ENCODE results near the gene KRTAP9-7. TPM values are rescaled to one million over a fixed set of nuclear protein-coding genes. Genes with fewer than 3 reads are reported as not detected.
"Not testable (repeated sequence)": the region's sequence is repeated elsewhere in the genome, so short reads cannot be mapped to it uniquely, and the experiment has no call there.

The KRTAP9-7 gene, protein sequence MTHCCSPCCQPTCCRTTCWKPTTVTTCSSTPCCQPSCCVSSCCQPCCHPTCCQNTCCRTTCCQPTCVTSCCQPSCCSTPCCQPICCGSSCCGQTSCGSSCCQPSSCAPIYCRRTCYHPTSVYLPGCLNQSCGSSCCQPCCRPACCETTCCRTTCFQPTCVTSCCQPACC
- not detected for total RNA-seq
- not detected for polyA plus RNA-seq (2013, experiment 1 of 2)
- not detected for polyA plus RNA-seq (2013, experiment 2 of 2)
- long read RNA-seq, experiment 1: 0 reads
- long read RNA-seq, experiment 2: 0 reads
- long read RNA-seq, experiment 3: 0 reads
- long read RNA-seq, experiment 4: 0 reads

DNA sequence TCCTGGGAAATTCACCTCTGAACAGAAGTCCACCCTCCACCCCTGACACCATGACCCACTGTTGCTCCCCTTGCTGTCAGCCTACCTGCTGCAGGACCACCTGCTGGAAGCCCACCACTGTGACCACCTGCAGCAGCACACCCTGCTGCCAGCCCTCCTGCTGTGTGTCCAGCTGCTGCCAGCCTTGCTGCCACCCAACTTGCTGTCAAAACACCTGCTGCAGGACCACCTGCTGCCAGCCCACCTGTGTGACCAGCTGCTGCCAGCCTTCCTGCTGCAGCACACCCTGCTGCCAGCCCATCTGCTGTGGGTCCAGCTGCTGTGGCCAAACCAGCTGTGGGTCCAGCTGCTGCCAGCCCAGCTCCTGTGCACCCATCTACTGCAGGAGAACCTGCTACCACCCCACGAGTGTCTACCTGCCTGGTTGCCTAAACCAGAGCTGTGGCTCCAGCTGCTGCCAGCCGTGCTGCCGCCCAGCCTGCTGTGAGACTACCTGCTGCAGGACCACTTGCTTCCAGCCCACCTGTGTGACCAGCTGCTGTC lies at the start of gene KRTAP9-7:
Gene KRTAP9-7 (plus strand): TSS at position 51 of the 543 bp plus-strand sequence. CDS start 0 bp downstream, at position 51.
- not testable (repeated sequence) for H3K9ac ChIP-seq (ENCODE audit: extremely low read depth, low read length, poor library complexity, severe bottlenecking); H3K9me3 ChIP-seq (ENCODE audit: control insufficient read depth, low read length); DNase-seq; H3K9me3 Mint-ChIP-seq; H3K4me1 Mint-ChIP-seq; H3K4me3 Mint-ChIP-seq; H3K4me1 ChIP-seq (ENCODE audit: control insufficient read depth, insufficient read depth, low read length); H3K36me3 Mint-ChIP-seq (ENCODE audit: low read depth); H3K27me3 Mint-ChIP-seq (ENCODE audit: insufficient read depth); H3K36me3 ChIP-seq (ENCODE audit: control insufficient read depth, insufficient read depth, low read length); H3K27ac ChIP-seq (ENCODE audit: low read depth, low read length); H3K4me3 ChIP-seq (ENCODE audit: low read length); H3K27ac Mint-ChIP-seq
- H3K27me3 ChIP-seq (ENCODE audit: control insufficient read depth, insufficient read depth, low read length, poor library complexity, severe bottlenecking): peaks cover 31% of the 10 kb centered on the region
- 80% methylated on average over 3 of the region's 3 CpGs; no CpG with 5 or more reads in 1 of the 2 experiments for WGBS, 2 experiments (ENCODE audit: insufficient coverage in 1 of 2, insufficient read length in 1 of 2)

DNA sequence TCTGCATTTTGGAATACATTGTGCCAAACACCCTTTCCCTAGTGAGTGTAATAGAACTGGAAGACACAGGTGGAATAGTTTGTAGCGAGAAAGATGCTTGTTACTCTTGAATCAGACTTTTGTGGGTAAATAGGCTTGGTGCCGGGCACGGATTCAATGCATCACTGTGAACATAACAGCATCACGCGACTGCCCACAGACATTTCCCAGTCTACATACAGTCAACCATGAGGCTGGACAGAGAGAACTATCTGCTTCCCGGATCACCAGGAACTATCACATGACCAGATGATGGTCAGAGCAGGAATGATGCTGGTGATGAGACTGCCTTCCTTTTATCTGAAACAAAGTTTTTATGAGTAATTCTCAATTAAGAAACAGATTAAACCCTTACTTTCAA lies 49.4 kb upstream of the KRTAP9-7 start:
- peaks cover 4% of the 10 kb centered on the region for H3K4me1 Mint-ChIP-seq
- 95 to 96% methylated on average over 3 to 6 of the region's 6 CpGs for WGBS, 2 experiments (ENCODE audit: insufficient coverage in 1 of 2, insufficient read length in 1 of 2)

GRCh38 chr17:41226598-41227095 lies 48.9 kb upstream of the KRTAP9-7 start, which contains the start of gene KRTAP9-2:
Gene KRTAP9-2, plus strand, starts transcription at chr17:41226648. Its CDS starts 7 bp downstream, at chr17:41226655.
- not testable (repeated sequence) for H3K4me1 Mint-ChIP-seq; H3K4me1 ChIP-seq (ENCODE audit: control insufficient read depth, insufficient read depth, low read length); DNase-seq; H3K27me3 ChIP-seq (ENCODE audit: control insufficient read depth, insufficient read depth, low read length, poor library complexity, severe bottlenecking); H3K4me3 ChIP-seq (ENCODE audit: low read length); H3K4me3 Mint-ChIP-seq; H3K27ac ChIP-seq (ENCODE audit: low read depth, low read length); H3K9ac ChIP-seq (ENCODE audit: extremely low read depth, low read length, poor library complexity, severe bottlenecking); H3K36me3 ChIP-seq (ENCODE audit: control insufficient read depth, insufficient read depth, low read length); H3K9me3 Mint-ChIP-seq; H3K36me3 Mint-ChIP-seq (ENCODE audit: low read depth); H3K27me3 Mint-ChIP-seq (ENCODE audit: insufficient read depth); H3K9me3 ChIP-seq (ENCODE audit: control insufficient read depth, low read length); H3K27ac Mint-ChIP-seq
- WGBS, 2 experiments (ENCODE audit: insufficient coverage in 1 of 2, insufficient read length in 1 of 2): 79 to 82% methylated on average over 2 of the region's 4 CpGs

More for the DNA sequence above, 49.4 kb upstream of the KRTAP9-7 start:
- Mint-ChIP-seq H3K36me3 (ENCODE audit: low read depth) (no peaks in the 10 kb centered on the region), H3K27ac (no peak overlapping the region), H3K9me3 (no peaks in the 10 kb centered on the region), H3K4me3 (no peak overlapping the region), H3K27me3 (ENCODE audit: insufficient read depth) (peaks cover 5% of the 10 kb centered on the region)
- Histone ChIP-seq H3K9me3 (ENCODE audit: control insufficient read depth, low read length) (no peaks in the 10 kb centered on the region), H3K9ac (ENCODE audit: extremely low read depth, low read length, poor library complexity, severe bottlenecking) (no peak overlapping the region), H3K27ac (ENCODE audit: low read depth, low read length) (no peak overlapping the region), H3K4me1 (ENCODE audit: control insufficient read depth, insufficient read depth, low read length) (no peaks in the 10 kb centered on the region), H3K27me3 (ENCODE audit: control insufficient read depth, insufficient read depth, low read length, poor library complexity, severe bottlenecking) (no peaks in the 10 kb centered on the region), H3K36me3 (ENCODE audit: control insufficient read depth, insufficient read depth, low read length) (no peaks in the 10 kb centered on the region), H3K4me3 (ENCODE audit: low read length) (no peak overlapping the region)
- TF ChIP-seq, protein P1, sequence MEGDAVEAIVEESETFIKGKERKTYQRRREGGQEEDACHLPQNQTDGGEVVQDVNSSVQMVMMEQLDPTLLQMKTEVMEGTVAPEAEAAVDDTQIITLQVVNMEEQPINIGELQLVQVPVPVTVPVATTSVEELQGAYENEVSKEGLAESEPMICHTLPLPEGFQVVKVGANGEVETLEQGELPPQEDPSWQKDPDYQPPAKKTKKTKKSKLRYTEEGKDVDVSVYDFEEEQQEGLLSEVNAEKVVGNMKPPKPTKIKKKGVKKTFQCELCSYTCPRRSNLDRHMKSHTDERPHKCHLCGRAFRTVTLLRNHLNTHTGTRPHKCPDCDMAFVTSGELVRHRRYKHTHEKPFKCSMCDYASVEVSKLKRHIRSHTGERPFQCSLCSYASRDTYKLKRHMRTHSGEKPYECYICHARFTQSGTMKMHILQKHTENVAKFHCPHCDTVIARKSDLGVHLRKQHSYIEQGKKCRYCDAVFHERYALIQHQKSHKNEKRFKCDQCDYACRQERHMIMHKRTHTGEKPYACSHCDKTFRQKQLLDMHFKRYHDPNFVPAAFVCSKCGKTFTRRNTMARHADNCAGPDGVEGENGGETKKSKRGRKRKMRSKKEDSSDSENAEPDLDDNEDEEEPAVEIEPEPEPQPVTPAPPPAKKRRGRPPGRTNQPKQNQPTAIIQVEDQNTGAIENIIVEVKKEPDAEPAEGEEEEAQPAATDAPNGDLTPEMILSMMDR (conservative IDR thresholded peaks at IDR 0.05): no peak
- DNase-seq: no peak

- TF ChIP-seq, protein P1 (conservative IDR thresholded peaks at IDR 0.05): no peak
- no peak overlapping the region for H3K4me3 ChIP-seq (ENCODE audit: low read length)
- no peak overlapping the region for H3K9ac ChIP-seq (ENCODE audit: extremely low read depth, low read length, poor library complexity, severe bottlenecking)
- Mint-ChIP-seq H3K27ac (no peak overlapping the region), H3K4me1 (no peaks in the 10 kb centered on the region), H3K36me3 (ENCODE audit: low read depth) (no peaks in the 10 kb centered on the region), H3K27me3 (ENCODE audit: insufficient read depth) (peaks cover 11% of the 10 kb centered on the region), H3K4me3 (no peak overlapping the region), H3K9me3 (no peaks in the 10 kb centered on the region)
- no peak overlapping the region for H3K27ac ChIP-seq (ENCODE audit: low read depth, low read length)
- H3K9me3 ChIP-seq (ENCODE audit: control insufficient read depth, low read length): no peaks in the 10 kb centered on the region
- peaks cover 1% of the 10 kb centered on the region for H3K27me3 ChIP-seq (ENCODE audit: control insufficient read depth, insufficient read depth, low read length, poor library complexity, severe bottlenecking)
- no peaks in the 10 kb centered on the region for H3K36me3 ChIP-seq (ENCODE audit: control insufficient read depth, insufficient read depth, low read length)
- DNase-seq: no peak
- H3K4me1 ChIP-seq (ENCODE audit: control insufficient read depth, insufficient read depth, low read length): no peaks in the 10 kb centered on the region
Observed at GRCh38 chr17:41230094-41230493, 45.4 kb upstream of the KRTAP9-7 start.

Measured in endodermal cell (in vitro differentiated cells).